Iris pigment epithelial cell (primary cell): ENCODE measurements around the gene TMEM30B.
A peak's percentile ranks its signal among the peaks of the same experiment; 100 is the strongest.
"Not testable (repeated sequence)": the region's sequence is repeated elsewhere in the genome, so short reads cannot be mapped to it uniquely, and the experiment has no call there.

Experiments used
- DNase-seq: peaks from one replicate; pipeline ENCODE4 v3.0.0-alpha.2; 2011; ENCODE audit warnings: low read depth

The TMEM30B gene

DNA sequence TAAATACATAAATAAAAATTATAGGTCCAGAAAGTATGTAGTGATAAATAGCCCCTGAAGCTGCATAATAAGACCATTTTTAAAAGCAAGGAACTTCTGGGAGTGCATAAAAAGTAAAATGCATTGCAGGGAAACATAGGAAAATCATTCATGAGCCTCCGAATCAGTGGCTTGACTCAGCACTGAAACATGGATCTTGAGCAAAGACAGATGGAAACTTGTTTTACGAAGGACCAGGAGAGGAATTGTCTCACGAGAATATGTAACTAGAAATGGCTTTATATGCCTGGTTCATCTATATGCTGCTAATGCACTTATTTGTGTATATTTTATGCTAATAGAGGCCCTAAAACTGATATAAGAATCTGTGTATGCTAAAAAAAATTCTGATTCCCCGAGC, 14.7 kb downstream of the TMEM30B start:
- no peak for DNase-seq

DNA sequence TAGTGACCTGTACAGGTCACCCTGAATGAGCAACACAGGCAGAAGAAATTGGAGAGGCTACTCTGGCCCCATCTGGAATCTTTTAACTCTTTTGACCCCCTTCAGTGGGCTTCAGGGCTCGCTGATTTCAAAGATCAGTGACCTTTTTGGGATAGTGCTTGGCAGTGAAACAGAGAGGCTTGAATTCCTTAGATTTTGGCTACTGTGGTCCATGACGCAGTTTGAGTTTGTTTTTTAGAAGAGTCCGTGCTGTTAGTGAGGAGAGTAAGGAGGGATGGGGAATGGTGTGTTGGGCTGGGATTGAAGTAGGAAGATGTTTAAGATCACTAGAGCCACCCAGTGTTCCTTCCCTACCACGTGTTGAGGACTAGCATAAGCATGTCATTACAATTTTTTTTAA, 16.5 kb downstream of the TMEM30B start:
- DNase-seq: no peak

GRCh38 chr14:61264010-61264571, 17.0 kb downstream of the TMEM30B start:
- no peak for DNase-seq

- no peak for DNase-seq
These were observed 19.1 kb downstream of the TMEM30B start for GRCh38 chr14:61262082-61262481.

DNA sequence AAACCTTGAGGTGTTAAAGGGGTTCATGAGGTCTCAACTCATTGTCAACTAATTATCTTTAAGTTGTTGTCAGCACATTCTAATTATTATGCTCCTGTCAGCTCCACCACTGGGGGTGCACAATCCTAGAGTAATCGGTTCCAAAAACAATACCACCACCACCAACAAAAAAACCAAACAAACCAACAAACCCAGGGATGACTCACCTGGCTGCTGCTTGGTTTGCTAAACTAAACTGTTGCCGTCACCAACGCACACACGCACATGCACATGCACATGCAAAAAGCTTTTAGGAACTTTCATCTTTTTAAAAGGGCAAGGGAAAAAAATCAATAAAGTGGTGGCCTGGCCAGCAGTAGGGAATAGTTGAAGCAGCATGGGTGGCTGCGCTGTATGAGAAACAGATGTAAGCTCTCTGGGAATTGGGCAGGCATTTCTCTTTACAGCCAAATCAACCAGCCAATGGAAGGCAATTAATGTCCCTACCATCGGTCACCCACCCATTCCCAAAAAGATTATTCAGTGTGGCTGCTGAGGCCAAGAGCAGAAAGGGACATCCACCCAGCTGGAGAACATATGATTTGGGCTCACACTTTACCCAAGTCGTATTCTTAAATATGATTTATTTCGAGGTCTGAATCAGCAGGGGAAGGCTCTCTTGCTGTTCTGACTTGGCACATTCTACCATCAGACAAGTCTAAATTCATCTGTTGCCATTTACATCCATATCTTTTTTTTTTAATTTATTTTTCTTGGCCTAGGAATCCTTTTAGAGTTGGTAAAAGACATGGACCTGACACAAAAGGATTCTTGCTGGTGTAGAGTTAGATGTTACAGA, 20.0 kb downstream of the TMEM30B start:
- peak; percentile 61 for DNase-seq

DNA sequence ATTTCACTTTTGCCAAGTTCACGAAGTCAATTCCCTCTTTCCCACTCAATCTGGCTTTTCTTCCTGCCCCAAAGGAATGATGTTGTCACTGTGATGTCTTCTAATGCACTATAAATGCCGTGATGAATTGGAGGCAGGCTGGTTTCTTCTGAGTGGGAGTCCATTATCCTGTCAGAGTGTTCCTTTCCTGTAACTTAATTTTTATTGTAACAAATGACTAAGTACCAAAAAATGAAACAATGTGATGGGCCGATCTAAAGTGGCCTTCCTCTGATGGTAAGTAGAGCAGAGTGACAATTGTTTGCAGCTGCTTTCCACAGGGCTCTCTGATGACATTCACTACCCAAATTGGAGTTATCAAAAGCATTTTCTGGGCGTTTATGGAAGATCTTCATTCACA, 22.2 kb downstream of the TMEM30B start:
- no peak for DNase-seq

- DNase-seq: no peak
These were observed 23.6 kb downstream of the TMEM30B start for GRCh38 chr14:61257469-61258057.

DNA sequence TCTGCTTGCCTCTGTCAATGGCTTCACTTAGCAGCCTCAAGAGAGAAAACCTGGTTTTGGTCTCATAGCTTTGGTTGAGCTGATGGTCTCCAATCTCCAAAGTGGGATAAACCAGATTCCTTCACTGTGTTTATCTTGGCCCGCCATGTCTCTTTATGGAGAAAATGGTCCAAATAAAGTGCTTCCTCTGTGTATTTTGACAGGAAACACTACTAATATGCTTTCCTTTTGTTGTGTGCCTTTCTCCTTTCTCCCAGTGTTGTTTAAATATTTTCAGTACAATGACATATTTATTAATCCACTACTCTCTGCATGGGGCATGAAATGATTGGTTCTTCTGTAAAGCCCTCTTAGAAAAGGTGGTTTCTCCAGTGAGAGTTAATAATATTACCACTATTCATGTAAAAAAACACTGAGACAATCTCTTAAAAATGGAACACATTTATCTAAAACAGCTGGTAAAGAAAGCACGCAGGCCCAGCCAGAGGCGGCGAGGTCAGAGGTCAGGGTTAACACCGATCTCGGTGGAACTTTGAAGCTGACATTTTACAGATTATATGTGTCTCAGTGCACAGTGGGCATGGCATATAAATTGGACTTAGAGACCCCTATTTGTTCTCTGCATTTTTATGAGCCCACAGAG, 24.2 kb downstream of the TMEM30B start:
- DNase-seq: no peak

DNA sequence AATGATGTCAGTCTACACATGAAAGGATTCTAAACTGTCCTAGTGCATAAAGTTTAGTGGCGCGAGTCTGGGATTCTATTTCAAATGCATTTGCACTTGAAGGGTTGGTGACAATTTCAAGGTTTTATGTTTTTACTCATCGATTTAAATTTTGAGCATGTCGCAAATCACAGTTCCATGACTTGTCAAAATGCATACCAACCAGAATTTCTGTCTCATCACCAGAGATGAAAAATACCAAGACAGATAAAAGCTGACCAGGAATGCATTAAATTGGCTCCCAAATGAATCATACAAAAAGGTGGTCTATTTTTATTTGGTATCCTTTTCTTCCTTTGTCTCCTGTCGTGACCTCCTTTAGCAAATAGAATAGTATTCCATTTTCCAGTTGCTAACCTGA, 25.2 kb downstream of the TMEM30B start:
- DNase-seq: no peak

DNA sequence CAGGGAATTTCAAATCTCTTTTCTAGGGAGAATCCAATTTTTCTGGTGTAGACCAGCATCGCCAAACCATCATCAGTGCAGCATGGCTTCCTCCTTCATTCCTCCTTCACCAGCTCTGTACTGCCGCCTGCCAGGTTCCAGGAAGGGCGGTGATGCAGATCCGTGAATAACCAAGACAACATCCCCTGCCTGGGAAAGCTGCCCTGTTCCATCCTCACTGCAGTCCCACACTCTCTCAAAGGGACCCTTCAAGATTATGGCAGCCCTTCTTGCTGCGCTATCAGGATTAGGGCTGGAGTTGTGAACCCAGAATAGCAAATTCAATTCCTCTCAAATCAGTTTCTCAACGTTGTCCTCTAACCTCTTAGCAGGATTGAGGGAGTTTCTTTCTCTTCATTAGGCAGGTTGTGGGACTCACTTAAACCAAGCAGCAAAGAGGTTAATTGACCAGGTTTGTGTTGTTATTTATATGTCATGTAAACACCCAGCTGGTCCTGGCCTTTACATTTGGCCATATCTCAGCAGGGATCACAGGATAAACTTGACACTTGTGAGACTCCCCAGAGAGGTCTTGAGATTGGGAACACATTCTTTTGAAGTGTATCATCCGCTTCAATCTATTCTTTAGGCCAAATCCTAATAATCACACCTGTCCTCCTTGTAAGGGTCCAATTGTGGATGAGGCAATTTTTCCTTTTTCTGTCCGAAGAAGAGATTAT, 26.2 kb downstream of the TMEM30B start:
- no peak for DNase-seq

DNA sequence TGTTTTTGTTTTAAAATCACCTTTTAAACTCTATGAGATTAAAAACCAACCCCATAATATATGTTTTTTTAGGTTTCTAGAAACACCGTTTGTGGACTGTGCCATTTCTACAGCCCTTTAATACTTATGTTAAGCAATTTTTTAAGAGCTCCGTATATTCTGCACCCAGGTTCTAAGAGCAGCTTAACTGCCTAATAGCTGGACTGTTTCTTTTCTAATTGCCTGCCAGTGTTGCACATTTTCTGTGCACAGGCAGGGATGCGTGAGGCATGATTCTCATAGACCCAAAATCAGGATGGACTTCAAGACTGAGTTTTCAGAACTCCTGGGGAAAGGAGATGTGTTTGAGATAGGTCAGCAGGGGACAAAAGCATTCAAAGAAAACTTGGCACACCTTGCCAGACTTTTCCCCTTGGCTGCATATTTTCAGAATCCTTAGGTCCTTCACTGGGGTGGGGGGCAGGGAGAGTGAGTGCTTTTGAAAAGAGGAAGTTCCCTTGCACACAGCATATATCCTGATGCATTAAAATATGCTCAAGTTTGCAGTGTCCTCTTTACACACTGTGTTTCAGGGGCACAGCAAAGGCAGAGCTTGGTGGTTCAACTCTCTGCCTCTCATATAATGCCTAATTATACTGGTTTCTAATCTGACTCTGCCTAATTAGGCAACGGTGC, 27.9 kb downstream of the TMEM30B start:
- no peak for DNase-seq

DNA sequence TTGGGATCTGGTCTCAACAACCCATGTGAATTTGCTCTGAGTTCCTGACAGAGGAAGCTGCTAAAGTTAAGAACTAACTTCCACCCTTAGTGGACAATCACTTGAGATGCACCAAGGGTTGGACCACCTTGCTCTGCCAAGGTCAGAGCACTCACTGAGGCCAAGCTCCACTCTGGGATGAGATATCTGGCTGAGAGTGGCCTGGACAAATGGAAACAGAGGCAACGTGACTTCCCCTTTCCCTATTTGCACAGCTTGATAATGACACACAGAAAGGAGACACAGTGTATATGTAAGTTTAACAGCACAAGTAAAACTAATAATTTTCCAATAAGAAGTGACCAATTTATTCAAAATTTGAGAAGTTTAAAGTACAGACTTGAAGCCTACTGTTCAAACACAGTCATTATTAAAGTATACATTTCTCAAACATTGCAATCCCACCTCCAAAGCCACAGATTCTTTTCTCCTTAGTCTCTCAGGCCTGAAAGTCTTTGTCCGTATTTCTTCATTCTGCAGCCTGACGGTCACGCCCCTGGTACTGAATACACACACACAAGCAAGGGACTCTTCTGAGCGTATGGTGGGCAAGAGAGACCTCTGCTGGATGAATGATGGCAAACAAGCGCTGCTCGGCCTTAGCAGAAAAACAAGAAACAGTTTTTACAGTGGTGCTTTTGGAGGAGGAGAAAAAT, 28.6 kb downstream of the TMEM30B start:
- peak; percentile 99 for DNase-seq

DNA sequence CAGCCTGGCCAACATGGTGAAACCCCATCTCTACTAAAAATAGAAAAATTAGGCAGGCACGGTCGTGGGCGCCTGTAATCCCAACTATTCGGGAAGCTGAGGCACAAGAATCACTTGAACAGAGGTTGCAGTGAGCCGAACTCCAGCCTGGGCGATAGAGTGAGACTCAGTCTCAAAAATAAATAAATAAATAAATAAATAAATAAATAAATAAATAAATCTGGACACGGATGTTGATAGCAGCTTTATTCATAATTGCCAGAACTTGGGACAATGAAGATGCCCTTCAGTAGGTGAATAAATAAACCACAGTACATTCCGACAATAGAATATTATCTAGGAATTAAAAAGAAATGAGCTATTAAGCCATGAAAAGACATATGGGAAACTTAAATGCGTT, 31.1 kb downstream of the TMEM30B start:
- DNase-seq: no peak

DNA sequence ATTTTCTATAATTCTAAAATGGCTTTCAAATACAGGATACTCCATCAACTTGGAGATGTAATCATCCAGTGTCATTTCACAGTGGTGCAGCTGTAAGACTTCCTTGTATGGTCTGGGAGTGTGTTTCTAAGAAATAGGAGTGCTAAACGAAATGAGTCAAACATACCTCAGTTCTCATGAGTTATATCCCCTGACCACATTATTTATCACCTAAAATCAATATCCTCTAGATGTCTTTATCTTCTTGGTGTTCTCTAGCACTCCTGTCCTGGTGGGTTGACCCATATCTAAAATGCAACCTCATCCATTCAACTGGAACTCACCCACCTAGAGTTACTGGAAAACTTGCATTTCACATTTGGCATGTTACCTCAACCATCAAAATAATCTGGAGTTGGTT, 33.2 kb downstream of the TMEM30B start:
- peak; percentile 80 for DNase-seq

GRCh38 chr14:61246721-61247120, 34.4 kb downstream of the TMEM30B start:
- DNase-seq: no peak

DNA sequence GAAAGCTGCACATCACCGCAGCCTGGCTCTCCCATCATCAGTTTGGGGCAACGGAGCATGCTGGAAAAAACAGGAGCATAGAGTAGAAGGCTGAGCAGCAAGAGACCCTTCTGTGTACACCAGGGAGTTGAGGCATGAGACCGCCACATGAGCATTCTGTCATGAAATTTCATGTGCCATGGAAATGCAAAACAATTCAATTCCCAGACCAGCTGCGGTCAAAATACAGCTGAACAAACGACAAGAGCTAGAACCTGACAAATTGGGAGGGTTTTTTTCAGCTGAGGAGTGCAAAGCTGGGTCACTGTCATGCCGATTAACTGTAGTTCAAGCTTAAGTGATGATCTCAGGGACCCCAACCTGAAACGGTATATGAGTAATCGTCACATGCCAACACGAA, 37.1 kb downstream of the TMEM30B start:
- DNase-seq: no peak

DNA sequence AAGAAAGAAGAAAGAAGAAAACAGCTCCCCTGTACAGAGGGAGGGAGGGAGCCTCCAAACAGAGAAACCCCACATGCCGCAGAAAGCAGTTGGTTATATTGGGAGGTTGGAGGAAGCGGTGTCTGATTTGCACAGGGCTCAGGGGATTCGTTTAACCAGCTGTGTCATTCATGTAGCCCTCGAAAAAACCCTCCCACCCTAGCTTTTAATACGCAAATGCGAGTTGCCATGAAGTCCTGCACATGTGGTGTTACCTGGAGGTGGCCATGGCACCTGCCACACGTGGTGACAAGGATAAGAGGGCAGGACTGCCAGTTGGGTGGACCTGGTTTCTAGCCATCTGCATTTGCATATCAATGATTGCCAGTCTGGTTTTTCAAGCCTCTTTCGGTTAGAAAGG, 40.9 kb downstream of the TMEM30B start:
- no peak for DNase-seq

DNA sequence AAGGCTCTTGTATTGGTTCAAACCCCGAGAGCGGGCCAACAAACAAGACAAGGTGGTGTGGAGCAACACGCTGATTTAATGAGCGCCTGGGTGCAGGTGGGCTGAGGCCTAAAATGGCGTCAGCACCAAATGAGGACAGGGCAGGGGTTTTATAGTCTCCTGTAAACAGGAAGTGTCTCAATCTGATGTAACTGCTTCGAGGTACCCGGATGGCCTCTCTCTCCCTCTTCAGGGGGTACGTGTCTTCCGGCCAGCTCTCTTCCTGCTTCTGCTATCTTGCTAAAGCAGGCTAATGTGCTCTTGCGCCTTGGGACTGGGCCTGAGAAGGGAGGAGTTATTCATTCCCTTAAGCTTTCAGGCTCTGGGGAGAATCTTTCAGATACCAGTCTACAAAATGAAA, 41.9 kb downstream of the TMEM30B start:
- DNase-seq: not testable (repeated sequence)

DNA sequence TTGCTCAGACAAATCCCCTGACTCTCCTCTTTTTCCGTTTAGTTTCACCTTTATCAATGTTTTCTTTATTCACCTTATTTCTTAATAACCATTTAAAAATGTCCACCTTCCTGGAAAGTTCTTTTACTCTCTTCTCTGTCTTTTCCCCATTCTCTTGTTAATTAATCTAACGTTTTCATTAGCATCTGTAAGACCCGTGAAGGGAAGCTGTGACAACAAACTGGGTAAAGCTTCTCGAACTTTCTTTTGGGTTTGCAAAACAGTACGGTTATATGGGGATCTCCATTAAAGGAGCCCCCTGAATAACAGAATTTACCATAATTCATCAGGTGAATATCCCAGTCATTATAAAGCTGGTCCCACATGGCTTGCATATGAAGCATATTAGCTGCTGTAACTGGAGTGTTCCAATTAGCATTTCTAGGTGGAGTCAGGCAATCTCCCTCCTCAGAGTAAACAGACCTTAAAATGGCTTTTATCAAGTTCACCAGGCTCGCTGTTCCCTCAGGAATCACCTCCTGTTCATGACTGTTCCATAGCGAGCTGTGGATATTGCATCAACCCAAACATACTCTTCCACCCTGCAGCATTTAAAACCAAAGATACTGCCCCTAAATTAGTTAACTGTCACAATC, 42.4 kb downstream of the TMEM30B start:
- DNase-seq: no peak

GRCh38 chr14:61234215-61234916, 46.8 kb downstream of the TMEM30B start:
- peak; percentile 24 for DNase-seq
